G401 (cell line): ENCODE data around the gene ALG2. TPM values are rescaled to one million over a fixed set of nuclear protein-coding genes. Genes with fewer than 3 reads are reported as not detected.
"Not testable (repeated sequence)": the region's sequence is repeated elsewhere in the genome, so short reads cannot be mapped to it uniquely, and the experiment has no call there.

Experiments
- DNase-seq: peaks from one replicate; pipeline ENCODE4 v3.0.0-alpha.2; 2015; ENCODE audit warnings: low spot score
- in situ Hi-C: cut with HindIII; loops from 2 replicates; pipeline ENCODE4 v1.10.0; 2016; ENCODE audit warnings: low sequenced_read_pairs, mixed read lengths
- total RNA-seq: library from RNA; depleted of rRNA; stranded (reverse); fragments of >200 nt; shearing (Covaris generic); gene quantifications from 2 replicates; pipeline ENCODE4 v1.2.3, GENCODE V29; 2014

Gene ALG2
- total RNA-seq, 1 experiment from 2014 or later, result 24.3 TPM

DNA sequence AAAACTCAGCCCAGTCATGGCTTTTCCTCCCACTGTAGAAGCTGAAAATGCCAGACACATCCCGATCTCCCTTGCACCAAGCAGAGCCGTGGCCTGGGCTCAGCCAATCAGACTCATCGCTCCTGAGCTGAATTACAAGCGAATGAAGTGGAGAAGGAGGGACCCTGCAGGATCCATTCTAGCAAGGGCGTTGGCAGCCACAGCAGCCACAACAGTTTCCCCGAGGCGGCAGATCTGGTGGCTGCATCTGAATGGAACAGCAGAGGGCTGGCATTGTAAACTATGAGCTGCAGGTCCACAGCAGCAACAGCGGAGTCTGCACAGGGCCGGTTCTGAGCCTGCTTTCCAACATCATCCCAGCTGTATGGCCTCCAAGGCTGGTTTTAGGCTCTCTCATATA lies 23.8 kb downstream of the ALG2 start:
- peak; percentile 20 for DNase-seq
- in situ Hi-C loops, result no loop called here

DNA sequence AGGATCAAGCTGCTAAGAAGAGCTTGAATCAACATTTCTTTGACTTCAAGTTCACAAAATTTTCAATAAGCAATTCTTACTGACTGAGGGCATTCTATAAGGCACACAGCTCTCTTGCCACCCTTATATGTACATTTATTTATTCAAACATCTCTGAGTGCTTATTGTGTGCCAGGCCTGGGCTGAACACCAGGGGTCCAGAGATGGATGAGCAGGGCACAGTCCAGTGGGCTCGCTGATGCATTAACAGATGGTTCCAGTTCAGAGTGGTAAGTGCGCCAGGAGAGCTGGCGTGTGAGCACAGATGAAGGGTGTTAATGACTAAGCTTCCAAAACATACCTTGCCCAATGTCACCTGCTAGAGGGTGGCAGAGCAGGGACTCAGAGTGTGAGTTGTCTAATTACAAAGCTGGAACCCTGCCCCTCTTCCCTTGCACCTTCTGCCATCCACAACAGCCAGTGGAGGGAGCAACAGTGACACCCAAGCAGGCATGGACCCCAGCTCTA lies 24.6 kb downstream of the ALG2 start:
- in situ Hi-C loops, result no loop called here
- peak; percentile 91 for DNase-seq

DNA sequence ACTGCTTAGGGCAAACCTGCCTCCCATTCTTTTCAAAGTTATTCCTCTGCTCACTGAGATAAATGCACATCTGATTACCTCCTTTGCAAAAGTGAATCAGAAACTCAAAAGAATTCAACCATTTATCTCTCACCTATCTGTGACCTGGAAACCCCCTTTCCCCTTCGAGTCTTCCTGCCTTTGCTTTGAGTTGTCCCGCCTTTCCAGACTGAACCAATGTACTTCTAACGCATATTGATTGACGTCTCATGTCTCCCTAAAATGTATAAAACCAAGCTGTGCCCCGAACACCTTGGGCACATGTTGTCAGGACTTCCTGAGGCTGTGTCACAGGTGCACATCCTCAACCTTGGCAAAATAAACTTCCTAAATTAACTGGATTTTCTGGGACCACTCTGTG lies 25.3 kb downstream of the ALG2 start:
- DNase-seq, in situ Hi-C loops: not testable (repeated sequence)

GRCh38 chr9:99193466-99193821 lies 28.3 kb downstream of the ALG2 start:
- DNase-seq, result no peak
- in situ Hi-C loops, result no loop called here

GRCh38 chr9:99192786-99193465 lies 28.8 kb downstream of the ALG2 start:
- in situ Hi-C loops, result no loop called here
- DNase-seq, result no peak

DNA sequence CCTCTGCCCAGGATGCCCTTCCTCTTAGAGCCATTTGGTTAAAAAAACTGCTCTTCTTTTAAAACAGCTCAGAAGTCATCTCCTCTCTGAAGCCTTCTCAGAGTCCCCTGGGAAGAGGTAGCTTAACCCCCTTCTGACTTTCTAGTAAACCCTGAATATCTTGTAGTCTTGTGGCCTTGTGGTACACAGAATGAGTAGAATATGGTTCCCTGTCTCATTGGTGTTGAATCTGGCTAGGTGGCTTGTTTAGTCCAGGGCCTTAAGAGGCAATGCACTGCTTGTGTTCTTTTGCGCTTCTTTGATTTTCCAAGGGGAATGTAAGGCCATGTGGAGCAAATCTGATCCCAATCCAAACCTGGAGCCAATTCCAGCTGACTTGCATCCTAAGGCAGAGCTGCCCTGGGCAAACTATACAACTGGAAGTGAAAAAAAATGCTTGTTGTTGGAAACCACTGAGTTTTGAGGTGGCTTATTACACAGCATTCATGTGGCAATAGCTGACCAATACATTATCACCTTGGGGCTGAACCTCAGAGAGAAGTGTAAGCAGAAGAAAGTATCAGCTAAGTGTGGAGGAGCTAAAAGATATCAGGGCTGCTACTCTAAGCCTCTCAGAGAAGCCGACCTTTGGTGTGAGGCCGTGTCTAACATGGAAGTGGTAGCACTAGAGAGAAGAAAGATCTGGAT lies 31.0 kb downstream of the ALG2 start:
- no peak for DNase-seq
- in situ Hi-C loops, result no loop called here

- in situ Hi-C loops, result no loop called here
- DNase-seq, result peak; percentile 91
Measured at GRCh38 chr9:99189887-99190596, 31.7 kb downstream of the ALG2 start.

GRCh38 chr9:99189186-99189585 lies 32.6 kb downstream of the ALG2 start:
- no peak for DNase-seq
- in situ Hi-C loops, result no loop called here

- no peak for DNase-seq
- in situ Hi-C loops, result no loop called here
Measured at GRCh38 chr9:99187311-99187710, 34.4 kb downstream of the ALG2 start.

DNA sequence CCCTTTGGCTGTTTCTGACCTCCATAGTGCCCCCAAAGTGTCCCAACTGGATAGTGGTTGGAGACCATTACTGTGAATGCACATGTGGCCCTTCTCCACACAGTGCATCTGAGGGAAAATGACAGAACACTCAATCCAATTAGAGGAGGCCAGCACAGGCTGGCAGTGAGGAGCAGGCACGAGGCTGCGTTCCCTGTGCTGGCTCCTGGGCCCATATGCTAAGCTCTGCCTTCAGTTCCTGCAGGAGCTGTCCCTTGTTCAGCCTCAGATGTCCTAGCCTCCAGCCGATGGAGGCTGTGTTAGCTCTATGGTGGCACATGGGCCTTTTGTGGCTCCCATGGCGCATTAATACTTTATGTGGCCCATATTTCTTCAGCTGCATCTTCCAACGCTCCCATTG lies 35.8 kb downstream of the ALG2 start:
- DNase-seq, result peak; percentile 71
- in situ Hi-C loops, result no loop called here

- in situ Hi-C loops, result no loop called here
- DNase-seq, result no peak
Measured at GRCh38 chr9:99185348-99185632, 36.5 kb downstream of the ALG2 start.

- in situ Hi-C loops, result no loop called here
Measured at GRCh38 chr9:99184475-99185347, 37.0 kb downstream of the ALG2 start.

GRCh38 chr9:99184110-99184474 lies 37.6 kb downstream of the ALG2 start:
- in situ Hi-C loops, result no loop called here
- DNase-seq, result no peak

More at GRCh38 chr9:99184475-99185347, 37.0 kb downstream of the ALG2 start:
- DNase-seq, result peak; percentile 95

- in situ Hi-C loops, result no loop called here
Measured at GRCh38 chr9:99183616-99184015, 38.1 kb downstream of the ALG2 start.

GRCh38 chr9:99182356-99182755 lies 39.4 kb downstream of the ALG2 start:
- in situ Hi-C loops, result no loop called here
- DNase-seq, result no peak

More at GRCh38 chr9:99183616-99184015, 38.1 kb downstream of the ALG2 start:
- no peak for DNase-seq

- no peak for DNase-seq
- in situ Hi-C loops, result no loop called here
Measured at GRCh38 chr9:99181621-99182020, 40.1 kb downstream of the ALG2 start.

DNA sequence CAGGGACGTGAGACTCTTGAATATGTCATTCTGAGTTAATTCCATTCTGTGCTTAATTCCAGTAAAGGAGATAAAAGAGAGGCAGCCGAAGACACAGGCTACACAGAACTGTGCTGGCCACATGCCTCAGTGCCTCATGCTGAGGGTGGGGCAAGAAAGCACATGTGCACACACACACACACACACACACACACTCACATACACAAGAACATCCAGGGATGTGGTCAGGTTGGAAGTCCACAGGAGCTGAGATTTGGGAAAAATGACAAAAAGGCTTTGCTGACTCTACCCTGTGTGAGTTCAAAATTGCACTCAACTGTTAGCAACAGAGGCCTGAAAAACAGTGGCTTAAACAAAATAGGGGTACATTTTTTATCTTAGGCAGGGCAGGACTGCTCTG lies 40.5 kb downstream of the ALG2 start:
- no peak for DNase-seq
- in situ Hi-C loops, result no loop called here

DNA sequence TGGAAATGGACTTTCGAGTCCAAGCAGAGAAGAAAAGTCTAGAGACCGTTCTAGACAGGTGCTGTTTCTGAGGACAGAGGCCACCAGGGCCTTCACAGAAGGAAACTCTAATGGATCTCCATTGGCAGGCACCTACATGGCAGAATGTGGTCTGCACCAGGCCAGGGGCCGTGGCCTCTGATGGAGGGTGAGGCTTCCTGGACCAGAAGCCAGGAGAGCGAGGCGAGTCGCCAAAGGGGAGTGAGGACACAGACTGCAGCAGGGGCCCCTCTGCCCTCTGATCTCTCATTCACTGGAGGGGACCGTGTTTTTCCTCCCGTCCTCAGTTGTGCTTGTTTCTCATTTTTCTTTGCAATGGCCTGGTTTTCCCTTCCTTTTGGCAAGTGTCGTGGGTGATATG lies 41.1 kb downstream of the ALG2 start:
- in situ Hi-C loops, result no loop called here
- no peak for DNase-seq

GRCh38 chr9:99180199-99180598 lies 41.5 kb downstream of the ALG2 start:
- DNase-seq, result no peak
- in situ Hi-C loops, result no loop called here
